GM18907 (cell line): ENCODE results near the gene MYEF2.

Experiments
- ATAC-seq: cut with Tn5 transposase; IDR thresholded peaks from one replicate; pipeline ENCODE4 v1.9.1; 2021; ENCODE audit warnings: mild to moderate bottlenecking, moderate library complexity; ENCODE audit not compliant: unreplicated experiment

MYEF2 gene

DNA sequence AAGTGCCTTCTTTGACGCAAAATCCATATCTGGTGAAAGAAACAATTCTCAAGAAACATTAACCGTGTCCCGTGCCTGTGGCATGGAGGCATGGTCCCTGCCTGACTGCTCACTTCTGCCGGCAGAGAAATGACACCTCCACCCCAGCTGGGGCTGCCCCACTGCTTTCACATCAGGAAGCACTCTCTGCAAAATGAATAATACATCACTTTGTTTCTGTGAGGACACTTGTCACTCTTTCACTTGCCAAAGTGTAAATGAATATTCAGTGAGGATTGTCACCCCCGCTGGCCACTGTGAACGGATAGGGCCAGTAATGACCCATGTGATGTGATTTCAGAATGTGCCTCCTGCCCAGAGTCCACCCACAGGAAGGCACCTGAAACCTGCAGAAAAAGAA is 88.4 kb downstream of the MYEF2 start:
- no peak for ATAC-seq

DNA sequence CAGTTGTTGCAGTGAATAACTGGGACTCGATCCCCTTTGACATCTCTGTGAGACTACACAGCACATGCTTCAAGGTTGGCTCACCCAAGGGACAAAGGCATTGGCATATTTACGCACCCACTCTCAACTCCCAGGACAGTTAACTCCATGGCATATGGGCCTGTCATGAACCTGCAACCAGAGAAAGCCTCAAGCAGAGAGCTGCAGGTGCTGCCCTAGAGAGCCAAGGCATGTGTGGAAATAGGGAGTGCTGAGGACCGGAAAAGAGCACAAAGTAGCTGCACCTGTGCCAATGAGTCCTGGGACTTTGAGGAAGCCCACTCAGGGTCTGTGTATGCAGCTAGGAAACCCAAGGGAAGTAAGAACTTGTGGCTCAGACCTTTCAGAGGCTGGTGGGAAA is 90.3 kb downstream of the MYEF2 start:
- ATAC-seq = no peak

DNA sequence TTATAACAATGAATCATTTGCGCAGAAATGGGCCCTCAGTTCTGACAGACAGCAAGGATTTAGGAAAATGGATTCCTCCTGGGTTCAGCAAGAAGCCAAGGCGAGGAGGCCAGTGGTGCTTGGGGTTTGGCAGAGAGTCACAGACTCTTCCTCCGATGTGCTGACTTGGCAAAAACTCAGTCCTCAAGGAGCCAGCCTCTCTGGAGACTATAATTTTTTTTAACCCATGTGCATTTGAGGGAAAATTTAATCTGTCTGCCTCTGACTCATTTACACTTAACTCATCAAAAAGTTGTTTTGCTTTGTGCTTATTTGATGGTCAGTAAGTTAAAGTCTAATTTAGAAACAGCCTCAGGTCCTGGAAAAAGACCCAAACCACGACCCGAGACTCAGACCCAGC is 91.5 kb downstream of the MYEF2 start:
- no peak for ATAC-seq

DNA sequence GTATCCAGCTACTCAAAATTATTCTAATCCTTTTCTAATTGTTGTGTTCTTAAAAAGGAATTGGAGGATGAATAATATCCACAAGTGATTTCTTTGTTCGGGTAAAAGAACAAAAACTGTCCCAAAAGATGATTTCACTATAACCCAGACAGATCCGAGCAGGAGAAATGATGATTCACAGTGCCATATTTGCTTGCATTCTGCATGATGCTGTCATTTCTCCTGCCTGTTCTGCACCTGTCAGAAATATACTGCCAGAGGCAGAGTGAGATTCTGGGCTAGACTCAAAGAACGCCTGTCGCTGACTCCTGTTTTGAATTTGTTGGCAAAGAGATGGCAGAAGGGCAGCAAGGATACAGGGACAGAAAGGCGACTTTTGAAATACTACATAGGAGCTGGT is 92.0 kb downstream of the MYEF2 start:
- no peak for ATAC-seq

DNA sequence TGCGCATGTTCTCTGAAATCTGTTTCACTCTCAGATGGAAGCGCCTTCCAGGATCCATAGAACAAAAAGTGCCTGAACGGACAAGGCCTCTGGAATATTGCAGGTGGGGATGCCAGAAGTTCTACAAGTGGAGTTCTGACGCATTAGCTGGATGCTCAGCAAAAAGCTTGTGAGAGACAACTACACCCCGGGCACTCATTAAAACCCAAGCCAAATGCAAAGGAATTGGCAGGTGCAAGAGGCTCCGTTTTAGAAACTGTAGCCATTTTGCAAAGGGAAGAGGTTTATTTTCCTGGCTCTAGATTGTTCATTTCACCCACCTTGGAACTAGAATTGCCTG is 92.5 kb downstream of the MYEF2 start:
- no peak for ATAC-seq

DNA sequence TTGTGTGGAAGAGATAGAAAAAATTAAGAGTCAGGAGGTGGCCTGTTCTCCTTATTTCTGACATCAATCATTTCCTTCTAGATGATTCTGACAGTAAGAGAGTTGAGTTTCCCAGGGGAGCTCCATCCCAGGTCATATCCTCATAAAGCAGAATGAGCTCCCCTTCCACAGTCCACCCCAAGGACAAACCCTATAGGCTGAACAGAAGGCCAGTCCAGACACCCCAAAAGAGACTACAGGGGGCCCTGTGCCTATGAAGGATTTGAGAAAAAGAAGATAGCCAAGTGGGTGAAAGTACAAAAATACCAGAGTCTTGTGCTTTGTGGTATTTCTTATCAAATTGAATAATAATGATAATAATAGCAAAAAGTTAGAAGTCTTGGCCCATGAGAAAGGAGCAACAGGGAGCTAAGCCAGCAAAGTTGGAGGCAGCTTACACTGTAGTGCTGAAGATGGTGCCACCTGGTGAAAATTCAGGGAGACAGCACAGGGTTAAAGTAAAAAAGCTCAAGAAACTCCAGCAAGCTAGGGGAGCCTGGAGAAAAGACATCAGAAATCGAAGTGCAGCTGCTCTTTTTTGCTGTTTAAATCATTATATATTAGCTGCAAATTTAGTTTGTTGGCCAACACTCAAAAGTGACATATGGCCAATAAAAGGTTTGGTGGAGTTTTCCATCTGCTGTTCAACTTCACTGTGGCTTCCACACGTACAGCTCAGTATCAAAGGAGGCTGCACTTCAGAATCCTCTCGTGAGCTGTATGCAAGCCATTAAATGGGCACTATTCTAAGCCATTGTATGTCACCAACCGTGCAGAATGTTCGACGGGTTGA is 93.1 kb downstream of the MYEF2 start:
- no peak for ATAC-seq
